Putamen (tissue), 1 donor: ENCODE measurements around the gene CYB561.

ENCODE experiments used
- DNase-seq: peaks from one replicate; pipeline ENCODE4 v3.0.0-alpha.2; 2016; ENCODE audit warnings: low spot score

The CYB561 gene

GRCh38 chr17:63445954-63446752 lies at the start of gene CYB561:
CYB561 (minus strand) TSS chr17:63446306; CDS start chr17:63437547, 8,759 bp downstream.
- no peak for DNase-seq

- no peak for DNase-seq
Measured at GRCh38 chr17:63495491-63495890, 49.4 kb upstream of the CYB561 start.

GRCh38 chr17:63494300-63494928 lies 48.3 kb upstream of the CYB561 start:
- no peak for DNase-seq

GRCh38 chr17:63493411-63493810 lies 47.3 kb upstream of the CYB561 start:
- no peak for DNase-seq

- no peak for DNase-seq
Measured at GRCh38 chr17:63492940-63493339, 46.8 kb upstream of the CYB561 start.

- no peak for DNase-seq
Measured at GRCh38 chr17:63491977-63492618, 46.0 kb upstream of the CYB561 start.

- DNase-seq, result no peak
Measured at GRCh38 chr17:63491413-63491812, 45.3 kb upstream of the CYB561 start.

- DNase-seq, result no peak
Measured at GRCh38 chr17:63490858-63491400, 44.8 kb upstream of the CYB561 start.

- no peak for DNase-seq
Measured at GRCh38 chr17:63490329-63490728, 44.2 kb upstream of the CYB561 start.

- no peak for DNase-seq
Measured at GRCh38 chr17:63489291-63489690, 43.2 kb upstream of the CYB561 start.

GRCh38 chr17:63488851-63489250 lies 42.7 kb upstream of the CYB561 start:
- no peak for DNase-seq

GRCh38 chr17:63487014-63487339 lies 40.9 kb upstream of the CYB561 start:
- no peak for DNase-seq

- no peak for DNase-seq
Measured at GRCh38 chr17:63486317-63487013, 40.4 kb upstream of the CYB561 start.

GRCh38 chr17:63483655-63484575 lies 37.8 kb upstream of the CYB561 start:
- DNase-seq, result no peak

GRCh38 chr17:63483038-63483437 lies 36.9 kb upstream of the CYB561 start:
- DNase-seq, result no peak

GRCh38 chr17:63482509-63482908 lies 36.4 kb upstream of the CYB561 start:
- DNase-seq, result no peak

GRCh38 chr17:63481488-63481870 lies 35.4 kb upstream of the CYB561 start:
- no peak for DNase-seq

GRCh38 chr17:63480826-63481487 lies 34.9 kb upstream of the CYB561 start:
- DNase-seq, result no peak

GRCh38 chr17:63480192-63480784 lies 34.2 kb upstream of the CYB561 start:
- no peak for DNase-seq

- no peak for DNase-seq
Measured at GRCh38 chr17:63479495-63480184, 33.5 kb upstream of the CYB561 start.
